GM18907 (cell line): ENCODE data around the gene CDK6.

Experiments
- ATAC-seq: cut with Tn5 transposase; IDR thresholded peaks from one replicate; pipeline ENCODE4 v1.9.1; 2021; ENCODE audit warnings: mild to moderate bottlenecking, moderate library complexity; ENCODE audit not compliant: unreplicated experiment

Gene CDK6

DNA sequence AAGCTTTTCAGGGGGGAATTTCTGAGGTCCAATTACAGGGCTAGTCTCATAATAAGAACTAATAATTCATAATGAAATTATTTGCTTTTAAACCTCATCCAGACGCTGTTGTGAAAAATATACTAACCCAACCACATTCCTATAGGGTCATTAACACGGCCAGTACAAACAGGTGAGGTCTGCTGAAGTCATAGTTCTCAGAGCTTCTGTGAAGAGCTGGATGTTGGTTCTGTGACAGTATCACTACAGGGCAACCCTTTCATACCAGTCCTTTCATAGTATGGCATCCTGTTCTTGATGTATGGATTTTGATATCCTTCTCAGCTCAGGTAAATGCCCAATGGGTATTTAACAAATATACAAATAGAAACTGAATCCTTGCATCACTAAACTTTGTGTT is 183.8 kb downstream of the CDK6 start:
- ATAC-seq = no peak

- no peak for ATAC-seq
Measured at GRCh38 chr7:92650391-92650790, 186.0 kb downstream of the CDK6 start.

DNA sequence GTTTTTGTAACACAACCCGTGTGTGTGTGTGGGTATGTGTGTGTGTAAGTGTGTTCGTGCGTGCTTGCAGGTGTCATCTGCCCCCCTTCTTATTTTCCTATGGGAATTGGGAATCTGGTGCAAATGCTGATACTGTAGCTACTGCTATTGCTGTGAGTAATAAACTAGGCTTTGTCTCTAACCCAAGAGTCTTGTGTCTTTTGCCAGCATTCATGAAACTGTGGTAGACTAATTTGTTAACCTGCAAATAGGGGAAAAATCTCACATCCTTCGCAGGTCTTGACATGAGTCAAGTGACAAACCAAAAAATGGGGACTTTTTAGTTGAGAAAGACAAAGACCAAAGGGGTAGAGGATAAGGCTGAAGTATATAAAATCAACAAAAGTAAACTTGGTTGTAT is 188.3 kb downstream of the CDK6 start:
- ATAC-seq = peak; percentile 67

DNA sequence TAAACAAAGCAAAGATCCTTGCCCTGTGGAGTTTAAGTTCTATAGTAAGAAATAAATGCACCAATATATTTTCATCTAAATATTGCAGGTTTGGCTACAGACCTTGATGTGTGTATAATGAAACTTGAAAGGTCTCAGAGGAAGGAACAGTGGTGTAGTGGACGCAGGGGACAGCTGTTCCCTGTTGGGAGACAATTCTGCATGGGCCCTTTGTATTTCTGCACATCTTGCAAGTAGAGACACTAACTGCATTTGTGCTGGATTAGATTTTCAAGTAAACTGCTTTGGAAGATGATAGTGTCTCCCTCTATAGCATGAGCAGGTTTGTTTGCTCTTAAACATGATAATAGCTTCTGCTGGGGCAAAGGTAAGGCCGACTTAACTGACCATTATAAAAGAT is 188.7 kb downstream of the CDK6 start:
- ATAC-seq = no peak

DNA sequence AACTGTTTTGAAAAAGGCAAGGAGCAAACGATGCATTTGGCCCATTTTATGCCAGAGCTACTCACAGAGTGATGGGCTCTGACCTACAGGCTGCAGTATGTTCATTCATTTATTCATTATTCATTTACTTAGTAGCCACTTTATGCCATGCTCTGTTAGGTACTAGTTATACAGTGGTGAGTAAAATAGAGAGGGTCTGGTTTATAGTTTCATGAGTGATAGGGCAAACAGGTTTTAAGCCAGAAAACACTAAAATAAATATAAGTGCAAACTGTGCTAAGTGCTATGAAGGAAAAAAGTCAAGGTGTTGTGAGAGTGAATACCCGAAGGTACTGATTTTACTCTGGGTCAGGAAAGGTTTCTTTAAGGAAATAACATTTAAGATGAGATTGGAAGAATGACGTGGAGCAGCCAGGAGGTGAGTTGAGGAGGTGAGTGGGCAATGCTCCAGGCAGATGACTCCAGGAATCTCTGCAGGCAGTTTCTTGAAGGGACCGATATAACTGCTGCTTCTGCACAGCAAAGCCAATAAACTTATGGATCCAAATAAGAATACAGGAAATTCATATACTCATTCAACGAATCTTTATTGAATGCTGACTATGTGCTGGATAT is 189.3 kb downstream of the CDK6 start:
- ATAC-seq = peak; percentile 67

GRCh38 chr7:92645114-92646061 is 191.0 kb downstream of the CDK6 start:
- no peak for ATAC-seq

- ATAC-seq = no peak
Measured at GRCh38 chr7:92644406-92645113, 191.8 kb downstream of the CDK6 start.

DNA sequence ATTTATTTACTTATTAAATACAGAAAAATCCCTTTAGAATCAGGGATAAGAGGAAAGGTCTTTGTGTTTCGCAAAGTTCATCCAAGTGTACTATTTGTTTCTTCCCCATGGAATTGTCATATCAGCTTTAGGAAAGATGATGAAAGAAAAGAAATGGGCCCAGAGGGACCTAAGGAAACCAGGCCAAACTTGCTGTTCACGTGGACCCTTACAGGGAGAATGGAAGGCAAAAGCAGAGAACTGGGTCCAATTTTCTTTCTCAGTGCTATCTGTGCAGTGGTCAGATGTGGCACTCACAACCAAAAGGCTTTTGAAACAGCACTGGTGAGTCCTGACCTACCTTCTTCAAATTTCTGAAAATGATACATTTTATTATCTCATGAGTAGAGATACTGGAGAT is 192.6 kb downstream of the CDK6 start:
- no peak for ATAC-seq

DNA sequence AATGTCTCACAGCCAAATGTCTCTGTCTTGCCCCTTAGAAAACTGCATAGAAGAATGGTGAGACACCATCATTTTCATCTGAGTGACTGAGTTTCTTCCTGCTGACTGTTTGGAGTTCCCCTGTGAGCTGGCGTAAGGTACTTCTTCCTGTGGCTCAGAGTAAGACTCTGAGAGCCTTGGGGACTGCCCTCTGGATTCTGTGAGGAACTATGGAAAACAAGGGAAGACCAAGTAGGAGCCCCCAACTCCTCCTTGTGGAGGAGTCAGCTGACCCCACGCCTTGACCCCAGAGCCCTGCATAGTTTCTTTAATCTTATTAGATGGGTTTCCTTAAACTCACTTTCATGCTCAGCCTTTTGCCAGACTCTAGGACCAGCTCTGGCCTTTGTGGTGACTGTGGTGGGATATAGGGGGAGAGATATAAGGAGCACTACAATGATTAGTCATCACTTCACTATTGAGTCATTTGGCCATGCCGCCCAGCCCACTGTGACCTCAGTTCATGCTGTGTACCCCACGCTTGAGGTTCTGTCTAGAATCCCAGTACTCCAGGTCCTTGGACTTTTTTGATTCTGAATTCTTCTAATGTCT is 194.4 kb downstream of the CDK6 start:
- peak; percentile 83 for ATAC-seq

GRCh38 chr7:92639966-92640365 is 196.4 kb downstream of the CDK6 start:
- no peak for ATAC-seq

DNA sequence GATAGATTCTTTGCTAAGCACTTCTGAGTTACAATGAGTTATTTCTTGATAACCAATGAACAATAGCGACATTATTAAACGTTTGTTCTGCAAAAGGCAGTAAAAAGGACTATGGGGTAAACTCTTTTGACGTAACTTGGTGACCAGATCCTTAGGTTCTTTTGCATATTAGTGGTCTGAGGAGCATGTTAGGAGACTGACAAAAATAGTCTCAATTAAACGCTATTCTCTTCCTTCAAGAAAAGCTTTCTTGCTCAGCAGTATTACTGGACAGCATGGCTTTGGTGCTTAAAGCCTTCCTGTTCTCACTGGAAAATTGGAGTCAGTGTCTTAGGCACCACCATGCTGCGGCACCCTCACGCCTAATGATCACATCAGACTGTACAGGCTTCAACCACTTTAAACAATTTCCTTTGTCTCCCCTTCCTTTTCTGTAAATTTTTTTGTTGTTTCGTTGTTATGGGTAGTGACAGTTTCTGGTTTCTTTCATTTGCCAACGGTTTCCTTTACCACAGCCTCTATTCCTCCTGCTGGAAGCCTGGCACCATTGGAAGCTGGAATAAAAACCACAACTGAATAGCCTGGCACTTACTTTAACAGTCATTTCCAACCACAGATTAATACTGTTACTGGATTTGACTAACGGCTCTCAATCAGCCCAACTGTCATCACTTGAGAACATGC is 197.0 kb downstream of the CDK6 start:
- ATAC-seq = no peak

GRCh38 chr7:92636018-92636560 is 200.3 kb downstream of the CDK6 start:
- no peak for ATAC-seq

GRCh38 chr7:92635538-92635937 is 200.8 kb downstream of the CDK6 start:
- no peak for ATAC-seq

DNA sequence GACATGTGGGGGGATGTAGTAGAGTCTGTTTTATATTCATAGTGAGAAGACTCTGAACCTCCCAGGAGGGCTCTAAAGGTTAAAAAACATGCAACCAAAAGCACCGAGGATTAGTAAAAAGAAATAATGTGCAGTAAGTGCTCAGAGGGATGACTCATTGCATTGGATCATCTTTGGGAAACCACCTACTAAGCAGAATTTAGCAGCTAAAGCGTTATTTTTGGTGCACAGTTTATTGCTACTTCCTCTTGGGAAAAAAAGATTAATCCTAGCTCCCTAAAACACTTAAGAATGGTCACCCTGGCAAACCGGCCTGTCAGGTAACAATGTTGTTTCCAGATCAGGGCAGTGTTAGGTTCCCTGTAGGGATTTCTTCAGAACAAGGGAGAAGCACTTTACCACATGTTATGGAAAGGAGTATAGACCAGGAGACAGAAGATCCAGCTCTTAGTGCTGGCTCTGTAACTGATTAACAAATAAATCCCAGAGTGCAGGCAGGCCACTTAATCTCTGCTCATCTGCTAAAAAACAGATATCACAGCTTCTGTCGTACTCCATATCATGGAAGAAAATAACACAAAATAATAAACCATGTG is 201.4 kb downstream of the CDK6 start:
- ATAC-seq = peak; percentile 34

GRCh38 chr7:92634205-92634604 is 202.2 kb downstream of the CDK6 start:
- no peak for ATAC-seq

DNA sequence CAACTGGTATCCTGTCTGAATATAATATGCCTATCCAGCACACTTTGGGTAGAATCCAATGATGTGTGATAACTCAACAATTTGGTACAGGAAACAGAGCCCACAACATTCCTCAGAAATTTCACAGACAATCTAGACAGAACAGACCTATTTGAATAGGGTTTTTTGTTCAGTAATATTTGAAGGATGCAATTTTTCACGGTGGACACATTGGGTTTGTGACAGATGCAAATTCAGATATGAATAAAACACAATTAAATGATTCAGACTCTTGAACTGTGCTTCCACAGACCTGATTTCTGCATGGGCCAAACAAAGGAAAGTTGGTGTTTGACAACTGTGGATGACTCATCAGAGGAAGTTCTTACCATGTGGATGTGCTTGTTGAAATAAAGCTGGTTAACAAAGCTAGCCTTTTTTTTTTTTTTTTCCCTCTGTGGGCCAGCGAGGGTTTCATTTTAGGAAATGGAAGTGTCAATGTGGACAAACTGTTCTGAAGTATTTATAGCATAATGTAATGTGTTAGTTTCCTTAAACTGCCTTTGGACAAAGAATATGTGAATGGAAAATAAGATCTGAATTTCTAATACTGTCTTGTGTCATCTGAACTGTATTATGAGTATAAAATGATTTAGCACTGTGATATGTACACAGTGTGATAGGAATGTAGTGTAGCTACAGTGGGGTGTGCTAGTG is 203.0 kb downstream of the CDK6 start:
- ATAC-seq = no peak

GRCh38 chr7:92632791-92633190 is 203.6 kb downstream of the CDK6 start:
- ATAC-seq = no peak

DNA sequence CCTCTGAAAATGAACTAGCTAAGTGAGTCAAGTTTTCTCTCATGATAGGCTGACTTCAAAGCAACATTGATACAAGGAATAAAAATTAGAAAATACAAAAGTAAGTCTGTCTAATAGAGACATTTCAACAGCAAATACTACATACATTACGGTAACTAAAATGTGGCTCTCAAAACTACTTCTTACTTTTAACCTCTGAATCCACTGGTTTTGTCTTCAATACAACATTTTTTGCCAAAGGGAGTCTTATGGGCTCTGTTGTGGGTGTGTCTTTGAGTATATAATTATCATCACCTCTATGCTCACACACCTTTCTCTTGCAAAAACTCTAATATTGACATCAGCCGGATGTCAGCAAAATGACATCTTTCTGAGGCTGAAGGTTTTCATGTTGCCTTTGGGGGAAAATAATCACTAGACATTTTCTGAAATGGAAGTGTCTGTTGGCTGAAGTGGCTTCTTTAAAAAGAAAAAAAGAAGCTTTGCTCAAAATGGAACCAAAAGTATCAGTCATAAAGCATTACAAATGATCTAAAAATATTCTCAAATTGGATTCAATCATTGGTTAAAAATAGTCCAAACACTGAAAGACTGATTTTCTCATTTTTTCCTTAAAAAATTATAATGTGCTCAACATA is 204.4 kb downstream of the CDK6 start:
- peak; percentile 18 for ATAC-seq
